GM04503 (cell line): ENCODE data around the gene FXYD7.
"Not testable (repeated sequence)": the region's sequence is repeated elsewhere in the genome, so short reads cannot be mapped to it uniquely, and the experiment has no call there.

Experiments used
- DNase-seq: peaks from one replicate; pipeline ENCODE4 v3.0.0-alpha.2; 2012; ENCODE audit warnings: low read depth

FXYD7 gene

DNA sequence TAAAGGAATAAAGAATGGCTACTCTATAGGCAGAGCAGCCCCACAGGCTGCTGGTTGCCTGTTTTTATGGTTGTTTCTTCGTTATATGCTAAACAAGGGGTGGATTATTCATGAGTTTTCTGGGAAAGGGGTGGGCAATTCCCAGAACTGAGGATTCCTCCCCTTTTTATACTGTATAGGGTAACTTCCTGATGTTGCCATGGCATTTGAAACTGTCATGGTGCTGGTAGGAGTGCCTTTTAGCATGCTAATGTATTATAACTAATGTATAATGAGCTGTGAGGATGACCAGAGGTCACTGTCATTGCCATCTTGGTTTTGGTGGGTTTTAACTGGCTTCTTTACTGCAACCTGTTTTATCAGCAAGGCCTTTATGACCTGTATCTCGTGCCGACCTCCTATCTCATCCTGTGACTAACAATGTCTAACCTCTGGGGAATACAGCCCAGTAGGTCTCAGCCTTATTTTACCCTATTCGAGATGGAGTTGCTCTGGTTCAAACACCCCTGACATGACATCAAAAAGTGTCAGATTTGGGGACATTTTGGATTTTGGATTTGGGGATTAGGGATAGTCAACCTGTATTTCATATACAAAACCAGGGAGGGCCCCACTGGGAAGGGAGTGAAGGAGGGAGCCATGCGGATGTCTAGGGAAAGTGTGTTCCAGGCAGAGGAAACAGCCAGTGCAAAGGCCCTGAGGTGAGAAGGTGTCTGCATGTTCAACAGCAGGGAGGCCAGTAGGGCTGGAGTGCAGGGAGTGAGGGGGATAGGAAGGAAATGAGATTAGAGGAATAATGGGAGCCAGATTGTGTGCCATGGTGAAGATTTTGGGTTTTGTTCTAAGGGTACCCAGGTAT lies 22.4 kb downstream of the FXYD7 start:
- DNase-seq, result no peak

DNA sequence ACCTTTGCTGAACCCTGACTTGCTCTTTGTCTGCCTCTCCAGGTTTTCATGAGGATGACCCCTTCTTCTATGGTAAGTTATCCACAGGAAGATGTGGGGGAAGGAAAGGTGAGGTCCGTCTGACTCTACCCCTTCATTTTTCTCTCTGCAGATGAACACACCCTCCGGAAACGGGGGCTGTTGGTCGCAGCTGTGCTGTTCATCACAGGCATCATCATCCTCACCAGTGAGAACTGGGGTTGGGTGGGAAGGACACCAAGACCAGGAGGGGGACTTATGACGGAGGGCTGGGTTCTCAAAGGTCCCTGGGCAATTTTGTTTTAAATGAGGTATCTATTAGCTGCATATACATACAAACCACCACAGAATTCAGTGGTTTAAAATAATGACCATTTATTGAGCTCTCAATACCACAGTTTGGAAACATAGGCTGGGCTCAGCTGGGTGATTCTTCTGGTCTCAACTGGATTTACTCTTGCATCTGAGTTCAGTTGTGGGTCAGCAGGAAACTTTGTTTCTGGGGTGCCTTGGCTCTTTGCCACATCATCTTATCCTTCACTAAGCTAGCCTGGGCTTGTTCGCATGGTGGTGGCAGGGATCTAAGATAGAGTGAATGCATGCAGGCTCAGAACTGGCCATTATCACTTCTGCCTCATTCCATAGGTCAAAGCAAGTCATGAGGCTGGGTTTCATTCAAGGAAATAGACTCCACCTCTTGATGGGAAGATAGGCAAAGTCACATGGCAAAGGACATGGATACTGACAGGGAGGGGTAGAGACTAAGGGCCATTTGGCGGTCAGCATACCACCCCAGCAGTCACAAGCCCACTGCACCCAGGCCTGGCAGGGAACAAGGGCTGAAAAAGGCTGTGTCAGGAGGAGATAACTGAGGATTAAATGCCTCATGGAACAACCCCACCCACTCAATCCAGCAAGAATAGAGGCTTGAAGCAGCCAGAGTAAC lies 23.3 kb downstream of the FXYD7 start:
- no peak for DNase-seq

DNA sequence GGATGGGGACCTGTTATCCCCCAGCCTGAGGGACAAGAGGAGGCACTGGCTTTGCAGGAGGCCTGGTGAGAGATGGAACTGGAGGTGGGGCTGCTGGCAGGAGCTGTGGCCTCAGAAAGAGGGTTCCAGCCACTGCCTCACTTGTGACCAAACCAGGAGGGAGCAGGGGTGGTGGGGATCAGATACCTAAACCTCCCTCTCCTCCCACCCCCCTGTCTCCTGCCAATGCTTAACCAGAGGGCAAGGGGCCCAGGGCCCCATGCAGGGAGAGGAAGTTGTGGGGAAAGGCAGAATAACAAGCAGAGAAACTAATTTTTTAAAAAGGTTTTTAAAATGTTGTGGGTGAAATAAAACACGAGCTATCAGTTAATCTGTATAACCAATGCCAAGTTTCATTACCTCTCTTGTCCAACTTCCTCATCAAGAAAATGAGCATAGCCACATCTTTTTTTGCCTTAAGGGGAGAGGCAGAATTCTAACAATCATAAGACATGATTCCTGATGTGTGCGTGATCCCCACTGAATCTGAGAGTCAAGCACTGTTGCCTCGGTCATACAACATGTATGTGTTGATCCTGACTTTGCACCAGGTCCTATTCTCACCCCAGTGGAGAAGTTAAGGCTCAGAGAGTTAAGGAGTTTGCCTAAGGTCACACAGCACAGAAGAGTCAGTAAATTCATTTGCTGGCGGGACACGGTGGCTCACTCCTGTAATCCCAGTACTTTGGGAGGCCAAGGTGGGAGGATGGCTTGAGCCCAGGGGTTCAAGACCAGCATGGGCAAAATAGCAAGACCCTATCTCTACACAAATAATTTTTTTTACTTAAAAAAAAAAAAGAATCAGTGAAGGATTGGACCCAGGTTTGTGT lies 24.4 kb downstream of the FXYD7 start:
- DNase-seq, result no peak

DNA sequence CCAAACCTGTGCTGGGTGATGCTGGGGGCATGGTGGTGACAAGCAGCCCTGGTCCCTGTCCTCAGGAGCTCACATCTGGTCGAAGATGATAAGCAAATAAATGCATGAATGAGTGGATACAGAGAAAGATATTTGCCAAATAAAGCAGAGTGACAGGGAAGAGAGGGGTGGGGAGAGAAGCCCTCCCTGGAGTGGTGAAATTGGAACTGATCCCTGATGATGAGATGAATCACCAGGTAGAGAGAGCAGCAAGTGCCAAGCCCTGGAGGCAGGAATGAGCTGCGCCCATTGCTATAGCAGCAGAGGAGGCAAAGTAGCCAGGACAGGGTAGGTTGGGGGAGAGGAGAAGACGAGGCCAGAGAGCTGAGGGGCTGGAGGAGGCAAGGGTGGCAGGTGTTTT lies 25.1 kb downstream of the FXYD7 start:
- DNase-seq, result no peak

DNA sequence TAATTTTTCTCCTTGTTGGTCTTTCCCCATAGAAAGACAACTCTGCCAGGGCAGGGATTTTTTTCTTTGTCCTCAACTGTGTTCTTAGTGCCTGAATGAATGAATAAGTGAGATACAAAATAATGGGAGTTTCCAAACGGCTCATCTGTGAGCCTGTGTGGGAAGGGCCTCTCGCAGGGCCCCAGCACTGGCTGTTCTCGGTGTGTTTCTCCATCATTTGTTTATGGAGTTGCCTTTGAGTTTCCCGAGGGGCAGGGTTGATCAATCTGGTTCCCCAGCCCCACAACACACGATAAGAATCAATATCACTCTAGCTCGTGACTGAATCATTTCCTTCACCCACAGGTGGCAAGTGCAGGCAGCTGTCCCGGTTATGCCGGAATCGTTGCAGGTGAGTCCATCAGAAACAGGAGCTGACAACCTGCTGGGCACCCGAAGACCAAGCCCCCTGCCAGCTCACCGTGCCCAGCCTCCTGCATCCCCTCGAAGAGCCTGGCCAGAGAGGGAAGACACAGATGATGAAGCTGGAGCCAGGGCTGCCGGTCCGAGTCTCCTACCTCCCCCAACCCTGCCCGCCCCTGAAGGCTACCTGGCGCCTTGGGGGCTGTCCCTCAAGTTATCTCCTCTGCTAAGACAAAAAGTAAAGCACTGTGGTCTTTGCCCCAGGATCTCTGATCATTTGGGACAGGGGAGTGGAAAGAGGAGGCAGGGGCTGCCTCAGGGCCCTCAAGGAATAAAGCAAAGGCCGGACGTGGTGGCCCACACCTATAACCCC lies 26.4 kb downstream of the FXYD7 start:
- no peak for DNase-seq

DNA sequence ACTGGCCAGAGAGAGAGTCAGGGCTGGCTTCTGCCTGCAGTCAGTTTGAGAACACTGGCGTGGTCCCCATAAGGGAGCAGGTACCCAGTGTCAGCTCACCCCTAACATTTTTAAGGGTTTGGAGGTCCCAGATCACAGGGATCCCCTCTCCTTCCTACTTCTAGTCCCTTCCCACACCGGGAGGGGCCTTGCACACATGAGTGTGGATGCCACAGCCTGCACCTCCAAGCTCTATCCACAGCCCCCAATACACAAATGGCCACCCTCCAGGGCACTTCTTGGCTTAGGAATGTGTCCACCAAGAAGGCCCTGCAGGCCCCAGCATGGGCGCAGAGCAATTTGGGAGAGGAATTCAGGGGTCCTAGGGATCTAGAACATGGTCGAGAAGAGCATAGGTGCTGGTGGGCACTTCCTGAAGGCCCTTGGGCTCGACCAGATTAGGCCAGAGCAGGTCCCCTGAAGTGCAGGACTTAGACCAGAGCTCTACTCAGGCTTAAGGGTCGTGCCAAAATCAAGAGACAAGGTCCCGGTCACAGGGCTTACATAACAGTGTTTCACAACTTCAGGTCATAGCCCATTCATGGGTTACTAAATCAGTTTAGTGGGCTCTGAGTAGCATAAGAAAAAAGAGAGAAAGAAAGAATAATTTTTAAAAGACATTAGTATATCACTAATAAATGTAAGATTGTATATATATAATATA lies 27.5 kb downstream of the FXYD7 start:
- no peak for DNase-seq

DNA sequence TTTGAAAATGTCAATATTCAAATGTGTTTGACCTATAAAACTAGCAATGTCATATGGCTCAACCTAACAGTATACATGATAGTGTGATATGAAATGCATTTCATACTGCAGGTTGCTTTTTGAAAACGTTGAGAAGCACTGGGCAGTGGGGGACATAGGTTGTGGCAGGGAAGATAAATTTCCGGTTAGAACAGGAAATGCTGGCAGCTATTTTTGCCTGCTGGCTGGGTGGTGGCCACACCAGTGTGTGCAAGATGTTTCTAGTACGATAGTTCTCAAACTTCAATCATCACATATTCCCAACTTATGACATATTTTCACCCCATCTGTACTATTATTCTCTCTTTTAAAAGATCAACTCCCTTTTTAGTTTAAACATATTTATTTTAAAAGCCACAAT lies 28.7 kb downstream of the FXYD7 start:
- DNase-seq, result no peak

DNA sequence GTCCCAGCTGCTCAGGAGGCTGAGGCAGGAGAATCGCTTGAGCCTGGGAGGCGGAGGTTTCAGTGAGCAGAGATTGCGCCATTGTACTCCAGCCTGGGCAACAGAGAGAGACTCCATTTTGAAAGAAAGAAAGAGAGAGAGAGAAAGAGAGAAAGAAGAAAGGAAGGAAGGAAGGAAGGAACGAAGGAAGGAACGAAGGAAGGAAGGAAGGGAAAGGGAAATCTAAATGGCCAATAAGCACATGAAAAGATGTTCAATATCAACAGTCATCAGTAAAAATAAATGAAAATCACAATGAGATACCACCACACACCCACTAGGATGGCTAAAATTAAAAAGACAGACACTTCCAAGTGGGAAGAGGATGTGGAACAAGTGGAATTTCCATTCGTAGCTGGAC lies 31.2 kb downstream of the FXYD7 start:
- DNase-seq, result no peak

DNA sequence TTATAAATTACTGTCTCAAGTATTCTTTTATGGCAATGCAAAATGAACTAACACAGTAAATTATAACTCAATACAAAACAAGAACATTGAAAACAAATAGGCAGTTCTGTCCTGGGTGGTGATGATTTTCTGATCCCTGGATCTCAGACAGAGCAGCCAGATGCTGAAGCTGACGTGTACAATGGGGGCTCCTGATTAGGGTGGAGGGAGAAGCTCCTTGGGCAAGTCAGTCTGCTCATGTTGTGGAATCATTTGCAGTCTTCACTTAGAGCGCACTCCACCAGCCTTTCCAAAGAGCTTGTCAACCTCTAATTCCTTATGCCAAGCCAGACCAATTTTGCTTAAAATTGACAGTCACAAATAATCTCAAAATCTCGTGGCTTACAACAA lies 33.1 kb downstream of the FXYD7 start:
- no peak for DNase-seq

DNA sequence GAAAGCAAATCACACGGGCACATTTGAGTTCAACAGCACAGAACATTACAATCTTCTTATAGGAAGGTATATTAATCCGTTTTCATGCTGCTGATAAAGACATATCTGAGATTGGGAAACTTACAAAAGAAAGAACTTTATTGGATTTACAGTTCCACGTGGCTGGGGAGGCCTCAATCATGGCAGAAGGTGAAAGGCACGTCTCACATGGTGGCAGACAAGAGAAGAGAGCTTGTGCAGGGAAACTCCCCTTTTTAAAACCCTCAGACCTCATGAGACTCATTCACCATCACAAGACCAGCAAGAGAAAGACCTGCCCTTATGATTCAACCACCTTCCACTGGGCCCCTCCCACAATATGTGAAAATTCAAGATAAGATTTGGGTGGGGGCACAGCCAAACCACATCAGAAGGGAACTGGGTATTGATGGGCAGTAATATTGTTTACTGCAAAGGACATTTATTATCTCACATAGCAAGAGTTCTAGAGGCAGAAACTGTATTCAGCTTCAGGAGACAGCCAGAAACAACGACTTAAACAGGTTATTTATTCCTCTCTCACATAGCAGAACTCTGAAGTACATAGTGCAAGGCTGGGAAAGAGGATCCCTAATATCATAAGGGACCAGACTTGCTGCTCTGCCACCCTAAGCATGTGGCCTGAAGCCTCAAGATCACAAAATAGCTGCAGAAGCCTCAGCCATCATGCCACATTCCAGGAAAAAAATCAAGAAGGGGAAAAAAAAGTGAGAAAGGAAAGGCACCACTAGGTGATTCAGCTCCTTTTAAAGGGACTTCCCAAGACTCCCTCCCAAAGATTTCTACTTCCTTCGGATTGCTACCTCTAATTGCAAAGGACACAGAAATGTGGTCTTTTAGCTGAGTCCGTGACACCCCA lies 34.6 kb downstream of the FXYD7 start:
- no peak for DNase-seq

DNA sequence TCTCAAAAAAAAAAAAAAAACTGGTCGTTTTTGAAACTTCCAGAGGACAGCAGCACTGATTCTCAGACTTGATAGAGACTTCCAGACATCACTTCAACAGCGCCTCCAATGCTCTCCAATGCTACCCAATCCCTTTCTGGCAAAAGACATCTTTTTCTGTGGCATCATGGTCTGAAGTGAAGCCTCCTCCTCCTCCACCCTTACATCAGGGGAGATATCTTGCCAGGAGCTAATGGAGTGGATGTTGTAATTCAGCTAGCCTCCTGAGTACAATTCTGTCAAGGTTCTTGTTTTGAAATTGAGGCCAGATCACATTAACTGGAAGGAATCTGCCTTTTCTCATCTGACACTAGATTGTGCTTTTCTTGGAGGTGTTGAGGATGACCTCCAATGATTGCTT lies 35.6 kb downstream of the FXYD7 start:
- no peak for DNase-seq

DNA sequence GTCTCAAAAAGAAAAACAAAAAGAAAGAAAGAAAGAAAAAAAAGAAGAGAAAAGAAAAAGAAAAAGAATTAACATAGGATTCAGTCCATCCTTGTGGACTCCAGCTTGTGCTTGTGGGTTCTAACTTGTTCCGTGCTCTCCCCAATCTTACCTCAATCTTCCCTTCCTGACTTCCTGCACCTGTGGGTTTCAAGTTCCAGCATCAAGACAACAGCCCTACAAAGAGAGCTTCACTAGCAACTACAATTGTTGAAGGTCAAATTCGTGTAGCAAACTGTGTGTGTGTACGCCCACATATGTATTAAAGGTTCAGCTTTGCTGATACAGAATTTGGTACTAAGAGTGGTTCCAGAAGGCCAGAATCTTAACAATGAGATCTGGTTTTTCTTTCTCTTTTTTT lies 36.8 kb downstream of the FXYD7 start:
- DNase-seq, result no peak

DNA sequence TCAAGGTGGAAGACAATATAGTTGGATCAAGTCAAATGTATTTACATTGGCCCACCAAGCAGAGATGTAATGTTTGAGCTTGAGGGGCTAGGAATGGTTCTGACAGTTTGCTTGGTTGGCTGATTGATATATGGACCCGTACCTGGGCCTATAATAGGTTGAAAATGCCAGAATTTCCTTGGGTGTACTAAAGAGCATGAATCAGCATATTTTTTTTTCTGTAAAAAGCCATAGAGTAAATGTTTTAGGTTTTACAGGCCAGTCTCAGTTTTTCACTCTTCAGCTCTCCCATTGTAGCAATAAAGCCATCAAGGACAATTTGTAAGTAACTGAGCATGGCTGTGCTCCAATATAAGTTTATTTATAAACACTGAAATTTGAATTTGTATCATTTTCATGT lies 38.3 kb downstream of the FXYD7 start:
- DNase-seq, result no peak

DNA sequence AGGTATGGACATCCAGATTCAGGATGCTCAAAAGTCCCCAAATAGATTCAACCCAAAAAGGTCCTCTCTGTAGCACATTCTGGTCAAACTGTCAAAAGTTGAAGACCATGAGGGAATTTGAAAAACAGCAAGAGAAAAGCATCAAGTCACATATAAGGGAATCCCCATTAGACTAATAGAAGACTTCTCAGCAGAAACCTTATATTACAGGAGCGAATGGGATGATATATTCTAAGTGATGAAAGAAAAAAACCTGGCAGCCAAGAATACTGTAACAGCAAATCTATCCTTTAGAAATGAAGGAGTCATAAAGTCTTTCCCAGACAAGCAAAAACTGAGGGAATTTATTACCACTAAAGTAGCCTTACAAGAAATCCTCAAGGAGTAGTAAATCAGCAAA lies 41.2 kb downstream of the FXYD7 start:
- no peak for DNase-seq

DNA sequence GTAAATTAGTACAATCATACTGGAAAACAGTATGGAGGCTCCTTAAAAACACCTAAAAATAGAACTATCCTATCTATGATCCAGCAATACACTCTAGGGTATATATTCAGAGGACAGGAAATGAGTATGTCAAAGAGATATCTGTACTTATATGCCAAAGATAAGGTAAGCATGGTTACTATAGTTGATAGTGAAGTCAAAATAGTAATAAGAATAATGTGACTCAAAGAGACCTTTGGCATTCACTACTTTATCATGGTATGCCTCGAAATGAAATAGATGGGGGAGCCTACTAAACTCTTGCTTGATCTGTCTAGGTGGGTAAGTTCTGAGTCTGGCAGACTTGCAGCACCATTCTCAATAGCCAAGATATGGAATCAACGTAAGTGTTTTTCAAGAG lies 41.8 kb downstream of the FXYD7 start:
- no peak for DNase-seq

DNA sequence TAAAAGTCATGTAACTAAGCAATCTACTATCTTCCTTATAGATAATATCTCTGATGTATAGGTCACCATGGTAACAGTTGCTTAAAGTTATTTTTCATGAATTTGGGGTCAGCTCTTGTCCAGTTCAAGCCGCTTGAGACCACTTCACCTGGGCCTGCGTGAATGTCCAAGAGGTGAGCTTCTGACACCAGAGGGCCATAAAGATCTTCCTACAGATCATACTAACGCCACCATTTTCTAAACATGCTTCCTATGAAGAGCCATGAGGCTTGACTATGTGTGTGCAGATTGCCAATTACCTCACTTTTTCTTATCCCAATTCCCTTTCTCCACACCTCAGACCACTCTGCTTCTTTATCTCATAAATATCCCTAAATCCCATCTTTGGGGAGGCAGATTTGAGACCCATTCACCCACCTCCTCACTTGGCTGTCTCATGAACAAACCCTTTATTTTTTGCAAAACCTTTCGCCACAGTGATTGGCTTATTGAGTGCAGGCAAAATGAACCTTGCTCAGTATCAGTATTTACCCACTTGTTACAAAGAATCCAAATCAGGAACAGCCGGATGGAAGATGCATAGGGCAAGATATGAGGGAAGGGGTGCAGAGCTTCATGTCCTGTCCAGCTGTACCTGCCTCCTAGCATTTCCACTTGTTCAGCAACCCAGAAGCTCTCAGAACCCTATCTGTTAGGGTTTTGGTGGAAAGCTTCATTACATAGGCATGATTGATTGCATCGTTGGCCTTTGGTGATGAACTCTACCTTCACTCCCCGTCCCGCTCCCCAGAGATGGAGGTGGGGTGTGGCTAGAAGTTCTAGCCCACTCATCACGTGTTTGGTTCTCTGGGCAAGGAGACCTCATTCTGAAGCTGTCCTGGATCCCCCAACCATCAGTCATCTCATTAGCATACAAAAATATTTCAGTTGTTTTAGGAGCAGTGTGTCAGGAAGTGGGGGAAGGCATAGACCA lies 51.2 kb downstream of the FXYD7 start:
- DNase-seq, result no peak

DNA sequence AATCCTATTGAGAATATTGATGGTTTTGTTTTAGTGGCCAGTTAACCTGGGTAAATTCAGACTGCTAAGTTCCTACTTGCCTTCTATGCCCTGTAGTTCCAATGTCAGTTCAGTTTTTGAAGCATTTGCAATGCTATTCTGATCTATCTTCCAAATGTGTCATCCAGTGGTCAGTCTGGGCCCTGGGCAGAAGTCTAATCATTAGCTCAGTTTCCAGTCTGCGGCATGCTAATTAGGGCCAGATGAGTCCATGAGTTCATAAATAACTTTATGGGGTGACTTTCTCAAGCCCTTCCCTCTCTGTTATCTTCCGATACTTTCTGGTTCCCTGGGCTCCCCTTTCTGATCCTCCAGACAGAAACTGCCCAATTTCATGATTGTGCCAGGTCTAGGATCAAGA lies 52.8 kb downstream of the FXYD7 start:
- DNase-seq, result peak; percentile 41

DNA sequence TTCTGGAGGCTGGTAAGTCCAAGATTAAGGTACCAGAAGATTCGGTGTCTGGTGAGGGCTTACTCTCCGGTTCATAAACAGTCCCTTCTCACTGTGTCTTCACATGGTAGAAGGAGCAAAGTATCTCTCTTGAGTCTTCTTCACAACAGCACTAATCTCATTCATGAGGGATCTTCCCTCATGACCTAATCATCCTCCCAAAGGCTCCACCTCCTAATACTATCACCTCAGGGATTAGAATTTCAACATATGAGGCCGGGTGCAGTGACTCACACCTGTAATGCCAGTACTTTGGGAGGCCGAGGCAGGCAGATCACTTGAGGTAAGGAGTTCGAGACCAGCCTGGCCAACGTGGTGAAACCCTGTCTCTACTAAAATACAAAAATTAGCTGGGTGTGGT lies 53.8 kb downstream of the FXYD7 start:
- DNase-seq, result not testable (repeated sequence)
